ENCODE measurements around the gene SLC9A5.

- TF ChIP-seq POLR2AphosphoS5 (IDR thresholded peaks at IDR 0.05; ENCODE audit: low read depth, low read length) (no peak; the same call in 1 of the 2 replicates), POLR2A (IDR thresholded peaks at IDR 0.05; ENCODE audit: borderline replicate concordance, extremely low read depth, insufficient read depth, insufficient read length) (peak; percentile 20), CTCF (IDR thresholded peaks at IDR 0.05 in 2 of 3, conservative IDR thresholded peaks at IDR 0.05 in 1 of 3; ENCODE audit: borderline replicate concordance in 1 of 3, insufficient read depth in 1 of 3, low read depth in 2 of 3, low read length in 2 of 3) (peak in 2 of 3 experiments; percentile 31 to 48; a peak in 3 of 6 replicates), CEBPB (IDR thresholded peaks at IDR 0.05; ENCODE audit: low read depth) (no peak), EZH2 (IDR thresholded peaks at IDR 0.05) (no peak), MAX (IDR thresholded peaks at IDR 0.05) (no peak), SRF (IDR thresholded peaks at IDR 0.05; ENCODE audit: low read depth) (no peak), REST (IDR thresholded peaks at IDR 0.05; ENCODE audit: low read depth) (no peak), ZNF274 (IDR thresholded peaks at IDR 0.05; ENCODE audit: low read depth, low read length) (no peak), EGR1 (IDR thresholded peaks at IDR 0.05; ENCODE audit: low read depth) (no peak), ELF1 (IDR thresholded peaks at IDR 0.05; ENCODE audit: borderline replicate concordance, low read depth) (no peak), RAD21 (IDR thresholded peaks at IDR 0.05; ENCODE audit: low read depth) (no peak), TCF7L2 (IDR thresholded peaks at IDR 0.05; ENCODE audit: borderline replicate concordance, extremely low read depth, insufficient read depth, insufficient read length) (no peak), ATF3 (IDR thresholded peaks at IDR 0.05) (no peak)
These were observed 49.0 kb upstream of the SLC9A5 start for GRCh38 chr16:67199808-67200198.

Data from HCT116 (cell line).